Urothelium cell line (cell line): ENCODE measurements around the gene NUTF2.
A peak's percentile ranks its signal among the peaks of the same experiment; 100 is the strongest.
"Not testable (repeated sequence)": the region's sequence is repeated elsewhere in the genome, so short reads cannot be mapped to it uniquely, and the experiment has no call there.

Source experiments
- DNase-seq: peaks from one replicate; pipeline ENCODE4 v3.0.0; 2011; ENCODE audit warnings: low spot score, mixed read lengths
- FAIRE-seq: peaks from 2 replicates; lab custom pipeline; 2011; peaks lifted over from hg19 to GRCh38; lab: Jason Lieb, UNC

Gene NUTF2

GRCh38 chr16:67883146-67883871 lies 36.6 kb downstream of the NUTF2 start:
- DNase-seq (no peak), FAIRE-seq (no peak)

DNA sequence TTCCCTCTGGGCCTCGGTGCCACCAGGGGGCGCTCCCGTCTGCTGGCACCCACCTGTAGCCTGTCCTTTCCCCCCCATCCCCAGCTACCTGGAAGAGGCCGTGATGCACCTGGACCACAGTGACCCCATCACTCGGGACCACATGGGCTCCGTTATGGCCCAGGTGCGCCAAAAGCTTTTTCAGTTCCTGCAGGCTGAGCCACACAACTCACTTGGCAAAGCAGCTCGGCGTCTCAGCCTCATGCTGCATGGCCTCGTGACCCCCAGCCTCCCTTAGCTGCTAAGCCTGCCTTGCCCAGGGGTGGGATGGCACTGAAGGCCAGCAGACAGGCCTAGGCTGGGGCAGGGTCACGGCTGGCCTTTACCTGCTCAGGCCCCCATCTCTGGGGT lies 37.1 kb downstream of the NUTF2 start:
- DNase-seq (peak; percentile 80), FAIRE-seq (no peak)

DNA sequence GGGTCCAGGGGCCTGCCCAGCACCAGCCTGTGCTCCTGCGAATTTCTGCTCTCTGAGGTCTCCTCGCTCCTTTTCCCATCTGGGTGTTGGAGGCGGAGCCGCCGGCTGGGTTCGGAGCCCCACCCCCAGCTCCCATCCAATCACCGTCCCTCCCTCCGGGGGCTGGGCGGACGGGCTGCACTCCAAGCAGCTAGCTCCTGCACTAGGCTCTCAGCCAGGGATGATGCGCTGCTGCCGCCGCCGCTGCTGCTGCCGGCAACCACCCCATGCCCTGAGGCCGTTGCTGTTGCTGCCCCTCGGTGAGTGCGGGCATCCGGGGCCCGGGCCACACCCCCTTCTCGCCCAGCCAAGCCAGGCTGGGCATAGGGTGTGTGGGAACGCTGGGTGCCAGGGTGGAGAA lies 38.0 kb downstream of the NUTF2 start, which contains the start of gene NRN1L:
Gene NRN1L (plus strand): TSS at position 202 of the 400 bp plus-strand sequence. CDS start 19 bp downstream, at position 221.
- FAIRE-seq: no peak
- no peak for DNase-seq

DNA sequence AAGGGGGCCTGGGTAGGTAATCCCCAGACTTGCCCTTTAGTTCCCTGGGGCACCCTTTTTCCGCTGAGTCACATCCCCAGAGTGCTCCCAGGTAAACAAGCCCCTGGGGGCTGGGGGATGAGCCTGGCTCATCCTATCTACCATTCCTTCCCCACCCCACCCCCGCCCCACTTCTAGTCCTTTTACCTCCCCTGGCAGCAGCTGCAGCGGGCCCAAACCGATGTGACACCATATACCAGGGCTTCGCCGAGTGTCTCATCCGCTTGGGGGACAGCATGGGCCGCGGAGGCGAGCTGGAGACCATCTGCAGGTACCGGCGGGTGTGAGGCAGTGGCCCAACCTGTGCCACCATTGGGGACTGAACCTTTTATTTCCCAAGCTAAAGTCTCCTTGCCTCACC lies 38.8 kb downstream of the NUTF2 start:
- no peak for DNase-seq
- FAIRE-seq: no peak

DNA sequence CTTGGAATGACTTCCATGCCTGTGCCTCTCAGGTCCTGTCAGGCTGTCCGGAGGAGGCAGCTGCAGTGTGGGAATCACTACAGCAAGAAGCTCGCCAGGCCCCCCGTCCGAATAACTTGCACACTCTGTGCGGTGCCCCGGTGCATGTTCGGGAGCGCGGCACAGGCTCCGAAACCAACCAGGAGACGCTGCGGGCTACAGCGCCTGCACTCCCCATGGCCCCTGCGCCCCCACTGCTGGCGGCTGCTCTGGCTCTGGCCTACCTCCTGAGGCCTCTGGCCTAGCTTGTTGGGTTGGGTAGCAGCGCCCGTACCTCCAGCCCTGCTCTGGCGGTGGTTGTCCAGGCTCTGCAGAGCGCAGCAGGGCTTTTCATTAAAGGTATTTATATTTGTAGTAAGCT lies 39.2 kb downstream of the NUTF2 start:
- no peak for DNase-seq
- no peak for FAIRE-seq

DNA sequence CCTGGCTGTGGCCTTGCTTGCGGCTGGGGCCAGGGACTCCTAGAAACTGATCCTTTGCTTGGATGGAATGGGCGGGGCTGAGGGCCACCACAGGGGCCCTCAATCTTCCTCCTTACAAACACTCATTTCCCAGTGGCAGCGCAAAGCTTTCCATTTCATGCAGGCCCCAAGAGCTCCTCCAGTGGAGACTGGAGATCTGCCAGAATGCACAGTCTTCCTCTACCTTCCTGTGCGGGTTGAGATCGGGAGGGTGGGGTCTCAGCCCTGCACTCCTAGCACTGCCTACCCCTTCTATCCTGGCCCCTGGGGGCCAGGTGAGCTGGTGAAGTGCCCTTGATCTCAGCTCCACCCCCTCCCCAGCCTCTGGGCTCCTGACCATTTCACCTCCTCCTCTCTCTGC lies 39.7 kb downstream of the NUTF2 start:
- no peak for DNase-seq
- FAIRE-seq: no peak

GRCh38 chr16:67888331-67888730 lies 41.6 kb downstream of the NUTF2 start:
- DNase-seq (no peak), FAIRE-seq (no peak)

- FAIRE-seq (no peak), DNase-seq (no peak)
These were observed 45.6 kb downstream of the NUTF2 start for GRCh38 chr16:67892375-67892774.

GRCh38 chr16:67892899-67893742 lies 46.4 kb downstream of the NUTF2 start, which contains the start of gene PSKH1:
Gene PSKH1 (plus strand): TSS chr16:67893254. CDS start chr16:67908750, 15,496 bp downstream.
- FAIRE-seq (no peak), DNase-seq (peak; percentile 99)

DNA sequence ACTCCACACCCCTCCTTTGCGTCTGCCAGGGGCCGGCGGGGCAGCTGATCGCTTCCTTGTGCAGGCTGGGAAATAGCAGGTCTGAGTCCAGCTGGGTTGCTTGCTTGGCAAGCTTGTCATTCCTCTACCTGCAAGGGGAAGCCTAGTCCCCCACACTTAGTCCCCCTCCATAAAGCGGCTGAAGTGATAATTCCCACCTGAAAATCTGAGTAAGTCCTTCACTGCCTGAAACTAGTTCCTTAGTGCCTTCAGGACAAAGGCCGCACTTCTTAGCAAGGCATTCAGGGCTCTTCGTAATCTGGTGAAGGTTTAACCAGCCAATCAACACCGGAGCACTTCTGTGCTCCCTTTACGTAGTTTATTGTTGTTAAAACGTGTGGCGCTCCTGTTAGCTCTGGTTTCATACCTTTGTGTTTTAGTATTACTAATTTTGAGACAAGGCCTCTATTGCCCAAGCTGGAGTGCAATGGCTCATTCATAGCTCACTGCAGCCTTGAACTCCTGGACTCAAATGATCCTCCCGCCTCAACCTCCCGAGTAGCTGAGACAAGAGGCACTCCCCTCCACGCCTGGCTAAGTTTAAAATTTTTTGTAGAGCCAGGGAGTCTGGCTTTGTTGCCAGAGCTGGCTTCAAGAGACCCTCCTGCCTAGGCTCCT lies 47.1 kb downstream of the NUTF2 start:
- no peak for FAIRE-seq

GRCh38 chr16:67897231-67897630 lies 50.5 kb downstream of the NUTF2 start:
- FAIRE-seq: no peak
- no peak for DNase-seq

More for the DNA sequence above, 47.1 kb downstream of the NUTF2 start:
- DNase-seq: peak; percentile 21

GRCh38 chr16:67901734-67902133 lies 55.0 kb downstream of the NUTF2 start:
- FAIRE-seq (no peak), DNase-seq (no peak)

DNA sequence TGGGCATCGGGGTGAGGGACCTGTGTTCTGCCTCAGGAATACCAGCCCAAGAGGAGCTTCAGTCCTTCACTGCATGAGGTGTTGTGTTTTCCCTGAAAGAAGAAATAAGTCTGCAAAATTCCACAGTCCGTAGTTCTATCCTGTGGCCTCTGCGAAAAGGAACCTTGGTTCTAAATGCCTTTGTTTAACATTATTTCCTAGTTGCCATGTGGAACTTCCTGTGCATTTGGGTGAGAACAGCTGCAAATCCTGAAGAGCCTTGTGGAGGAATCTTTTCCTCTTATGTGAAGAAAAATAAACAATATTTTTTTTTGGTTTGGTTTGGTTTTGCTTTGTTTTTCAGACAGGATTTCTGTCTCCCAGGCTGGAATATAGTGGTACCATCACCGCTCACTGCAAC lies 56.1 kb downstream of the NUTF2 start:
- DNase-seq (no peak), FAIRE-seq (no peak)

DNA sequence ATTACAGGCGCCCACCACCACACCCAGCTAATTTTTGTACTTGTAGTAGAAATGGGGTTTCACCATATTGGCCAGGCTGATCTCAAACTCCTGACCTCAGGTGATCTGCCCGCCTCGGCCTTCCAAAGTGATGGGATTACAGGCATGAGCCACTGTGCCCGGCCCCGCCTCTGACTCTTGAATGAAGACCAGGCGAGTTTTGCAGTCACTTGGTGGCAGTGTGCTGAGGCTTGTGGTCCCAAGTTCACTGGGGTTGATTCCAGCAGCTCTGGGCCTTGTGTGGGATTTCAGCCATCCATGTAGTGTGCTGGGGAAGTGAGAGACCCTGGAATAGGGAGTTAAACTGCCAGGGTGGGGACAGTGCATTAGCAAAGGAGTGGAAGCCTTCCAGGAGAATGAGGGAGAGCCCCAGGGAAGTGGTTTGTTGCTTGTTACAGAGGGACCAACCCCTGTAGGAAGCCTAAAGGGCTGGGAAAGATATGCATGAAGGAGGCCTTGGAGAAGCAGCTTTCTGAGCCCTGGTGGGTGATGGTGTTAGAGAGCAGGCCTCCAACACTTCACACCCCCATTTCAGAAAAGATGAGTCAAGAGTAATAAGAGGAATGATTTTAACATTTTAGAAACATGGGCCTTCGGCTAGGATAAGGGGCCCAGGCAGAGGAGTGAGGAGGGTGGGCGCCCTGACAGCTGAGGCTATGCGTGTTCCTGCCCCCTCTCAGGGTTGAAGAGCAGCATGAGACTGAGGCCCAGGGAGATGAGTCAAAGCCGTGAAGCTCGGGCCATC lies 60.9 kb downstream of the NUTF2 start:
- FAIRE-seq (no peak), DNase-seq (no peak)

DNA sequence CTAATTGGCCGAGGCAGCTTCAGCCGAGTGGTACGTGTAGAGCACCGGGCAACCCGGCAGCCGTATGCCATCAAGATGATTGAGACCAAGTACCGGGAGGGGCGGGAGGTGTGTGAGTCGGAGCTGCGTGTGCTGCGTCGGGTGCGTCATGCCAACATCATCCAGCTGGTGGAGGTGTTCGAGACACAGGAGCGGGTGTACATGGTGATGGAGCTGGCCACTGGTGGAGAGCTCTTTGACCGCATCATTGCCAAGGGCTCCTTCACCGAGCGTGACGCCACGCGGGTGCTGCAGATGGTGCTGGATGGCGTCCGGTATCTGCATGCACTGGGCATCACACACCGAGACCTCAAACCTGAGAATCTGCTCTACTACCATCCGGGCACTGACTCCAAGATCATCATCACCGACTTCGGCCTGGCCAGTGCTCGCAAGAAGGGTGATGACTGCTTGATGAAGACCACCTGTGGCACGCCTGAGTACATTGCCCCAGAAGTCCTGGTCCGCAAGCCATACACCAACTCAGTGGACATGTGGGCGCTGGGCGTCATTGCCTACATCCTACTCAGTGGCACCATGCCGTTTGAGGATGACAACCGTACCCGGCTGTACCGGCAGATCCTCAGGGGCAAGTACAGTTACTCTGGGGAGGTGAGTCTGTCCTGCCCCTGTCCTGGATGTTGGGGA lies 62.5 kb downstream of the NUTF2 start:
- DNase-seq (no peak), FAIRE-seq (no peak)

GRCh38 chr16:67910158-67910557 lies 63.4 kb downstream of the NUTF2 start:
- DNase-seq: no peak
- FAIRE-seq: no peak

- FAIRE-seq (no peak), DNase-seq (no peak)
These were observed 68.2 kb downstream of the NUTF2 start for GRCh38 chr16:67914758-67915495.

GRCh38 chr16:67915496-67915769 lies 68.7 kb downstream of the NUTF2 start:
- not testable (repeated sequence) for FAIRE-seq, DNase-seq

DNA sequence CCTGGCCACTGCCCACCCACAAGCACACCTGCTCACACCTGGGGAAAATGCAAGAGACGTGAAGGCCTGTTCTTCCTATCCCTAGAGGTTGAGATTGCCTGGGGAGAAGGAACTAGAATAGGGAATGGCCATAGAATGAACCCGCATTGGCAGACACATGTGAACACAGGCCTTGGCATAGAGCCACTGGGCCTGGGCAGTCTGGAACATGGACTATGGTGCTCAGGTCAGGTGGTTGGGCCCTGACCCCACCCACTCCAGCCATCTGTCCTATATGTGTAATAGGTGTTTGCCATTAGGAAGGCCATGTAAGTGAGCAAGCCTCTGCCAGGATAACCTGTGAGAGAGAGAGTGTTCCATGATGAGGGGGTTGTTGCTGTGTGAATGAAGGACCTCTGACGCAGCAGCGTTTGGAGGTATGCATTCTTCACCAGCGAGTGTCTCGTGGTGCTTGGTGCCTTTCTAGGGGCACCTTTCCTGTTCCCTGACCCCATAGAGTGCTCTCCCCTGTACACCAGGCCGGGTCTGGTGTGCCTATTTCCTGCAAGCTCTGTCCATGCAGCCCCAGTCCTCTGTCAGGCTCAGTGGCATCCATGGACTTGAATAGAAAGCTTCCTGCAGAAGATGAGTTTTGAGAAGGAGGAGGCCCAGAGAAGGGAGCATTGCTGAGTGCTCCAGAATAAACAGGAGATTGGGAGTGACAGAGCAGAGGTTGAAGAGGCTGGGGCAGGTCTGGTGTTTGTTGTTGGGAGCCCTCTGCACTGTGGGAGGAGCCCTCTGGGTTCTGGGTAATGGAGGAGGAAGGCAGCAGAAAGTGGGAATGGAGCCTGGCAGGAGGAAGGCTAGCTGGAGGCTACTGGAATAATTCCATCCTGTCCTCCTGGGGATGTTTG lies 69.3 kb downstream of the NUTF2 start:
- FAIRE-seq: no peak

More for the DNA sequence above, 69.3 kb downstream of the NUTF2 start:
- DNase-seq: no peak
